ENCODE data around the gene TGFBR3L.

Gene TGFBR3L

GRCh38 chr19:7872306-7873204, 42.1 kb upstream of the TGFBR3L start:
- POLR2A ChIA-PET (ENCODE audit: low non-redundant PET) = no interaction called here
- DNase-seq (ENCODE audit: low spot score) = no peak
- TF ChIP-seq CTCF (conservative IDR thresholded peaks at IDR 0.05; ENCODE audit: low read depth) = no peak
- H3K27ac ChIP-seq = peak overlapping the region; percentile 89
- CTCF ChIA-PET = interaction anchor here (0.6 kb wide), 1 partner anchor 33 kb away, joined by 3 read pairs; no protein-coding TSS in a partner anchor

- no peak for TF ChIP-seq CTCF (conservative IDR thresholded peaks at IDR 0.05; ENCODE audit: low read depth)
- no peak for DNase-seq (ENCODE audit: low spot score)
- ChIA-PET POLR2A (ENCODE audit: low non-redundant PET) (no interaction called here), CTCF (interaction anchor here (0.6 kb wide), 2 partner anchors 49 to 183 kb away, joined by 3 to 5 read pairs; no protein-coding TSS in a partner anchor)
- H3K27ac ChIP-seq = no peak overlapping the region
These were observed 41.1 kb upstream of the TGFBR3L start for GRCh38 chr19:7873304-7874075.

DNA sequence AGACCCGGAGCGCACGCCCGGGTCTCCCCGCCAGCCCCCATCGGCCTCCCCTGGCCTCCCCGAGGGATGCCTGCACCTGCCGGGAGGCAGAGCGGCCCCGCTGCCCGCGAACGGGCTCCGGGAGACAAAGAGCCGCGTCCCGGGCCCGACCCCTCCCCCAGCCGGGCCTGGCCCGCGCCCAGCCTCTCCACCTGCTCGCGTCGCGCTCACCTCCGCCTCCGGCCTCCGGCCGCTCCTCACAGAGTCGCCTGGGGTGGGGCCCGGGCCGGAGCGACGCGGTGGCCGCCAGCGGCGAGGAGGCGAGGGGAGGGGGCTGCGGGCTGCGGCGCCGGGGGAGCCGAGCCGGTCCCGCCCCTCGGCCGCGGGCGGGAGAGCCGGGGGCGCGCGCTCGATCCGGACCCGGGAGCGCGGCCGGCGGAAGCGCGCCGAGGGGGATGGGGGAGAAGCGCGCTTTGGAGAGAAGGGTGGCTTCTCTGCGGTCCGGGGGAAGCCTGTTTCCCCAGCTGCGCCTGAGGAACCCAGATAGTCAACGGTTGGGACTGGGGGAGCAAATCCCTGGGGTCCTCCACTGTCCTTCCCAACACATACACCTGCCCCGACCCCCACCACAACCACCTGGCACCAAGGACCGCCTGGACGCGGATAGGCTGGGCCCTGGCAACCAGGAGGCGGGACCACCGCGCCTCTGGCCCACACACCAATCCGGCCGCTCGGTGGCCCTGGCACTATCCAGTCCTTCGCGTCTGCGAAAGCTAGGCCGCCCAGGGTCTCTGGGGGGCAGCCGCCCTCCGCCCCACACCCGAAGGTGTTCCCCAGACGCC, 40.3 kb upstream of the TGFBR3L start, which contains the start of gene PRR36:
Gene PRR36, minus strand, starts transcription at position 315 of the 821 bp plus-strand sequence. CDS start 701 bp downstream, outside the sequence.
- TF ChIP-seq CTCF (conservative IDR thresholded peaks at IDR 0.05; ENCODE audit: low read depth) = no peak
- H3K27ac ChIP-seq = no peak within 1 kb of the TSS
- POLR2A ChIA-PET (ENCODE audit: low non-redundant PET) = no interaction called here
- CTCF ChIA-PET = interaction anchor here (0.6 kb wide), 1 partner anchor 14 kb away, joined by 6 read pairs; the partner anchor contains the start of gene LRRC8E
- DNase-seq (ENCODE audit: low spot score) = no peak

- POLR2A ChIA-PET (ENCODE audit: low non-redundant PET) = no interaction called here
- DNase-seq (ENCODE audit: low spot score) = no peak
These were observed 39.7 kb upstream of the TGFBR3L start for GRCh38 chr19:7874897-7875273.

DNA sequence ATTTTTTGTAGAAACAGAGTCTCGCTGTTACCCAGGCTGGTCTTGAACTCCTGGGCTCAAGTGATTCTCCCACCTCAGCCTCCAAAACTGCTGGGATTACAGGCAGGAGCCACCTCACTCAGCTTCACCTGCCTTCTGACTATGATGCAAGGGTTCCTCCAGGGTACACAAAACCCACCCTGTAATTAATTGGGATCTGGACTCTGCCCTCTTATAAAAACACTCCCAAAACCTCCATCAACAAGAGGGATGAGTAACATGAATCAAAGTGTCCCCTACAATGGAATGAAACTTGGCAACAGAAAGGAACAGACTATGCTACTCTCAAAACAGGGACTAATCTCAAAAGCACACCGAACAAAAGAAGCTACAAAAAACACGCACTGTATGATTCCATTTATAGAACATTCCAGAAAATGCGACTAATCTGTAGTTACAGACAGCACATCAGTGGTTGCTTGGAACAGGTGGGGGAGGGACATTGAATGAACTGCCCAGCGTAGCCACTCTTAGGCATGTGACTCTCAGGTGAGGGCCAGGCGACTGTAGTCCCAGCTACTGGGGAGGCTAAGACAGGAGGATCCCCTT, 37.3 kb upstream of the TGFBR3L start:
- no peak for DNase-seq (ENCODE audit: low spot score)
- H3K27ac ChIP-seq = no peak overlapping the region
- CTCF ChIA-PET = interaction anchor here (1.1 kb wide), 1 partner anchor 10 kb away, joined by 3 read pairs; no protein-coding TSS in a partner anchor
- POLR2A ChIA-PET (ENCODE audit: low non-redundant PET) = no interaction called here
- no peak for TF ChIP-seq CTCF (conservative IDR thresholded peaks at IDR 0.05; ENCODE audit: low read depth)

More at GRCh38 chr19:7874897-7875273, 39.7 kb upstream of the TGFBR3L start:
- H3K27ac ChIP-seq = no peak overlapping the region
- no peak for TF ChIP-seq CTCF (conservative IDR thresholded peaks at IDR 0.05; ENCODE audit: low read depth)
- CTCF ChIA-PET = interaction anchor here (0.6 kb wide), 2 partner anchors 13 to 22 kb away, joined by 4 to 6 read pairs; partner anchors contain the start of gene LRRC8E

Measured in RWPE1 (cell line).